Measurements from ENCODE around the gene DLGAP1.

DNA sequence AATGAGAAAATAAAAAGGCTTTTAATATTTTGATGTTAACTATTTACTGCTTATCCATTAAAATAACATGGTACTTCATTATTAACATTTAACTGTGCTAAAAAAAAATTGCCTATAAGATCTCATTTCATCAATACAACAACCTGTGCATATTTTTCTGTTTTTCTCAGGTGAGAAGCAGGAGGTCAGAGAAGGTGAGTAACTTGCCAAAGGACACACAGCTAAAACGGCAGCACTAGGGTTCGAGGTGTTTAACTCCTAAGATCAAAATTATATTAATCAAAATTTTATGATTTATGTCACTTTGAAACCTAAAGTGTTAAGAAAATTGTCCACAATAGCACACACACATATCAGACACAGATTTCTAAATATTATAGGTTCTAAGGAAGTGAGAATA is 639.1 kb downstream of the DLGAP1 start:
- no peak for TF ChIP-seq ASH2L (IDR thresholded peaks at IDR 0.05; ENCODE audit: insufficient read length, low read depth, low read length)
- no peak for TF ChIP-seq EHMT2 (IDR thresholded peaks at IDR 0.05; ENCODE audit: borderline replicate concordance, low read depth, low read length)
- TF ChIP-seq POGZ (CRISPR knock-in tag; IDR thresholded peaks at IDR 0.05): no peak
- no peak for TF ChIP-seq NFYB (CRISPR knock-in tag; IDR thresholded peaks at IDR 0.05)

All from HepG2 (cell line).